Testis (tissue), 3 donors: ENCODE results near the gene TMC6. TPM values are rescaled to one million over a fixed set of nuclear protein-coding genes. Genes with fewer than 3 reads are reported as not detected.

Experiments used
- DNase-seq: peaks from one replicate; pipeline ENCODE4 v3.0.0-alpha.2; 2019
- H3K27ac ChIP-seq, 2 donors: fragments of 200-600 bp; sonication (generic); one replicate each; pipeline ENCODE4 v1.5.1; 2019
- H3K27me3 ChIP-seq: fragments of 200-600 bp; sonication (generic); one replicate; pipeline ENCODE4 v1.5.1; 2019
- H3K36me3 ChIP-seq: fragments of 200-600 bp; sonication (generic); one replicate; pipeline ENCODE4 v1.5.1; 2017; ENCODE audit warnings: low read depth; ENCODE audit errors: missing control alignments
- H3K4me1 ChIP-seq: fragments of 200-600 bp; sonication (generic); one replicate; pipeline ENCODE4 v1.5.1; 2019
- H3K4me3 ChIP-seq, 2 donors: fragments of 200-600 bp; sonication (generic); one replicate each; pipeline ENCODE4 v1.5.1; 2017 to 2019
- H3K9me3 ChIP-seq: fragments of 200-600 bp; sonication (generic); one replicate; pipeline ENCODE4 v1.5.1; 2017
- CTCF ChIP-seq, 3 experiments: fragments of 450-650 bp in 2 of 3; fragments of 200-600 bp in 1 of 3; sonication (generic) in 1 of 3; IDR thresholded peaks; one replicate each; pipeline ENCODE4 v1.5.1; 2016 to 2019; ENCODE audit warnings: antibody characterized with exemption in 3 of 3, mild to moderate bottlenecking in 2 of 3, moderate library complexity in 1 of 3
- POLR2A ChIP-seq: fragments of 450-650 bp; IDR thresholded peaks from one replicate; pipeline ENCODE4 v1.6.1; 2017; ENCODE audit warnings: antibody characterized with exemption, mild to moderate bottlenecking, moderate library complexity
- WGBS, 2 donors: methylation state at CpG; one replicate each; pipeline ENCODE4 v1.1.5; 2018; 5-methylcytosine and 5-hydroxymethylcytosine counted together
- intact Hi-C: fragments of 100-400 bp; cut with DNase I; formaldehyde crosslinking; loops from one replicate; pipeline ENCODE4 v1.15.1; 2023; ENCODE audit warnings: low total_unique reads
- polyA plus RNA-seq: library from polyadenylated mRNA; stranded (reverse); fragments of 350-450 nt; fragmentation: Illumina TruSeq; extraction: RNeasy Lipid Tissue Mini Kit (QIAGEN cat#74804); gene quantifications from one replicate; pipeline ENCODE4 v1.2.3, GENCODE V29; 2014; ENCODE audit warnings: low read depth, low replicate concordance; ENCODE audit not compliant: insufficient read depth
- total RNA-seq, 2 donors: library from RNA; depleted of rRNA; stranded (reverse); fragments of >200 nt; gene quantifications; one replicate each; pipeline ENCODE4 v1.2.3, GENCODE V29; 2016

TMC6 gene
- total and polyA plus RNA-seq, 3 donors from 2014 or later, result 10.8 to 20.3 (median 18.0) TPM

GRCh38 chr17:78113804-78114785 is 14.5 kb downstream of the TMC6 start:
- no peak overlapping the region for H3K27ac ChIP-seq
- intact Hi-C loops, result loop anchor here (10.0 kb wide), 1 partner anchor 141 kb away; no protein-coding TSS in a partner anchor
- no peak for DNase-seq

DNA sequence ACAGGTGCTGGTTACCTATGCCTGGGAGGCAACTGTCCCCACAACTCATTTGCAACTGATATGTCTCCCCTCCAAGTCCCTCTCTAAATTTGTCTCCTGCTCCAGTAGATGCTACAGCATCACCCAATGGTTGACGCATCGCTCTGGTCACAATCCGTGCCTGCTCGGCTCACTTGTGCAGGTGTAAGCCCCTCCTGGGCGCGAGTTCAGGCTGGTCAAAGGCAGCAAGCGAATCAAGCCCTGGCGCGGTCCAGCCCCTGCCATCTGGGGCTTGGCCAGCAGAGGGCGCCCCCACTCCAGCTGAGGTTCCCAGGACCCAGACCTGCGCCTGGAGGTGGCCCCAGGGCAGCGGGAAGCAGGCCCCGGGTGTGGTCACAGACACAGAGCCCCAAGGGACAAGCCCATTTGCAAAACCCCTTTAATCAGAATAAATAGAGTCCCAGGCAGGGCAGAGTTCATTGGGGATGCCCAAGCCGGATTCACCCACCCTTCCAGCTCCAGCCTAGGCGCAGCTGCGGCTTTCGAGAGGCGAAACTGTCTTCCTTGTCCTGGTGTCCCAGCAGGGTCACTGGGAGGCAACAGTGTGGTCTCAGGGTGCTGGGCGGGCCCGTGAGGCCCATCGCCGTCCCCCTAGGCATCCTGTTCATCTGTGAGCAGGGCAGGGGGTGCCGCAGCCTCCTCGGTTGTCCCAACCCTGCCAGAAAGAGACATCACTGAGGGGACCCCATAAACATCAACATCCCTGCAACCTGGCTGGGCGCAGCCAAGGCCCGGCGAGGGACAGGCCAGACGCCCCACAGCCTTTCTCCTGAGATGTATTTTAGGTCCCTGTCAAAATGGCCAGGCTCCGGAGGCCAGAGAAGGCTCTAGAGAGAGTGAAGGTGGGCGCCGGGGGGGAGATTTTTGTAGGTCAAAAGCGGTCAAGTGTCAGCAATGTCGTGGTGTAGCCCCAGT is 15.8 kb downstream of the TMC6 start:
- Histone ChIP-seq H3K4me1 (peaks cover 8% of the 10 kb centered on the region), H3K9me3 (no peaks in the 10 kb centered on the region), H3K36me3 (no peaks in the 10 kb centered on the region), H3K27ac (no peak overlapping the region), H3K4me3 (no peak overlapping the region), H3K27me3 (no peaks in the 10 kb centered on the region)
- intact Hi-C loops, result loop anchor here (10.0 kb wide), 1 partner anchor 142 kb away; no protein-coding TSS in a partner anchor
- peak; percentile 77 for DNase-seq
- WGBS, 2 donors, result 66 to 83% methylated on average over 15 to 33 of the region's 33 CpGs
- peak; percentile 96 to 99 (median 98) for TF ChIP-seq CTCF (IDR thresholded peaks at IDR 0.05)
- TF ChIP-seq POLR2A, result no peak

More at GRCh38 chr17:78113804-78114785, 14.5 kb downstream of the TMC6 start:
- TF ChIP-seq POLR2A (no peak), CTCF (IDR thresholded peaks at IDR 0.05) (no peak)
- 88 to 92% methylated on average over 24 to 25 of the region's 25 CpGs for WGBS, 2 donors
- no peaks in the 10 kb centered on the region for H3K27me3 ChIP-seq
- H3K4me1 ChIP-seq, result peaks cover 3% of the 10 kb centered on the region
- H3K36me3 ChIP-seq, result no peaks in the 10 kb centered on the region
- no peak overlapping the region for H3K4me3 ChIP-seq
- H3K9me3 ChIP-seq, result no peaks in the 10 kb centered on the region

DNA sequence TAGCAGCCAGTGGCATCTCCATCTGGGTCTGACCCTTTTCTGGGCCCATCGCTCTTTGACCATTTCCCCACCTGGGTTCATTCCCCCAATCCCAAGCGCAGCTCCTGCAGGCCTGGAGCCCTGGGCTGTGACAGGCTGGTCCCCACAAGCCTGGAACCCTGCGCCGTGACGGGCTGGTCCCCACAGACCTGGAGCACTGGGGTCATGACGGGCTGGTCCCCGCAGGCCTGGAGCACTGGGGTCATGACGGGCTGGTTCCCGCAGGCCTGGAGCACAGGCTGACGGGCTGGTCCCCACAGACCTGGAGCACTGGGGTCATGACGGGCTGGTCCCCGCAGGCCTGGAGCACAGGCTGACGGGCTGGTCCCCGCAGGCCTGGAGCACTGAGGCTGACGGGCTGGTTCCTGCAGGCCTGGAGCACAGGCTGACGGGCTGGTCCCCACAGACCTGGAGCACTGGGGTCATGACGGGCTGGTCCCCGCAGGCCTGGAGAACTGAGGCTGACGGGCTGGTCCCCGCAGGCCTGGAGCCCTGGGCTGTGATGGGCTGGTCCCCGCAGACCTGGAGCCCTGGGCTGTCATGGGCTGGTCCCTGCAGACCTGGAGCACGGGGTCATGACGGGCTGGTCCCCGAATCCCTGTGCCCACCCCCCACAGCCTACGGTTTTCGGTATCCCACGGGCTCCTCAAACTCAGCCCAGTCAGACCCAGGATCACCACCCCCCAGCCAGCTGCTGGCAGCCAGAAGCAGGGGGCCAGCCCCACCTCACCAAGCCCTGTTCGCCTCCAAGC is 16.6 kb downstream of the TMC6 start:
- H3K4me3 ChIP-seq, result no peak overlapping the region
- no peaks in the 10 kb centered on the region for H3K27me3 ChIP-seq
- no peaks in the 10 kb centered on the region for H3K36me3 ChIP-seq
- H3K9me3 ChIP-seq, result no peaks in the 10 kb centered on the region
- peaks cover 8% of the 10 kb centered on the region for H3K4me1 ChIP-seq
- intact Hi-C loops, result loop anchor here (10.0 kb wide), 1 partner anchor 143 kb away; no protein-coding TSS in a partner anchor
- 89 to 90% methylated on average over 13 to 27 of the region's 28 CpGs for WGBS, 2 donors
- no peak for TF ChIP-seq CTCF (IDR thresholded peaks at IDR 0.05)
- TF ChIP-seq POLR2A, result no peak
- no peak overlapping the region for H3K27ac ChIP-seq
- DNase-seq, result no peak

DNA sequence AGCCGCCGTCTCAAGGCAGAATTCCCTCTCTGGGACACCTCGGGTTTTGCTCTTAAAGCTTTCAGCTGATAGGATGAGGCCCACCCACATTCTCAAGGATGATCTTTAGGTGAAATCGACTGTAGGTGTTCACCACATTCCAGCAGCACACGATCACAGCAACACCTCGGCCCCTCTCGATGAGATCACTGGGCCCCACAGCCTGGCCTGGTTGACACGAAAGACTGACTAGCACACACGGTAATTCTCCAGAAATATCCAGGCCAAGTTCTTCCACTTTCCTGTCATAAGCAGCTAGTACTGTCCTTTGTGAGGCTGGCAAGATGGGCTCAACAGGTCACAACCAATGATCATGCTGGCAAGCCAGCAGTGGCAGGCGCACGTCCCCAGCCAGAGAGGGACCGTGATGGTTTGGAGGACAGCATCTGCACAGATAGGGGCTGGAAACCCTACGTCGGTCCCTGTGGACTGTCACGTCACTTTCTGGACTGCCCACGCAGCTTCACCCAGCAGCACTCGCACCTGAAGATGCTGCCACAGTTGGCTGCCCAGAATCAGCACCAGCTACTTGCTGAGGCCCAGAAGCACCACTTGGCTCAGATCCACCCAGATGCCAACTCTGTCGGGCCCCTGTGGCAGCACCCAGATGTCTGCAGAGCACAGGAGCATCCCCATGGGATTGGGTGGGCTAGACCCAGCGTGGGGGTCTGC is 17.4 kb downstream of the TMC6 start:
- 81 to 86% methylated on average over 10 to 19 of the region's 19 CpGs for WGBS, 2 donors

More for the DNA sequence above, 17.4 kb downstream of the TMC6 start:
- Histone ChIP-seq H3K27me3 (no peaks in the 10 kb centered on the region), H3K4me1 (peaks cover 8% of the 10 kb centered on the region), H3K4me3 (no peak overlapping the region), H3K27ac (no peak overlapping the region), H3K36me3 (no peaks in the 10 kb centered on the region), H3K9me3 (no peaks in the 10 kb centered on the region)
- DNase-seq, result no peak
- intact Hi-C loops, result loop anchor here (10.0 kb wide), 1 partner anchor 144 kb away; no protein-coding TSS in a partner anchor
- TF ChIP-seq POLR2A (no peak), CTCF (IDR thresholded peaks at IDR 0.05) (no peak)
